GM12878 (cell line): ENCODE measurements around the gene EVX2.

Source experiments
- CBFB ChIP-seq: IDR thresholded peaks from 2 replicates; pipeline ENCODE4 v1.6.1; 2016; ENCODE audit warnings: antibody characterized with exemption, low read depth
- KLF5 ChIP-seq: fragments of 450-650 bp; IDR thresholded peaks from 2 replicates; pipeline ENCODE4 v1.6.1; 2014; ENCODE audit warnings: mild to moderate bottlenecking; ENCODE audit not compliant: partially characterized antibody
- NFYA ChIP-seq: IDR thresholded peaks from 2 replicates; pipeline ENCODE4 v1.6.1; 2011; ENCODE audit warnings: low read depth, mild to moderate bottlenecking, low read length, improper control_type of control experiment, borderline replicate concordance
- POLR2AphosphoS5 ChIP-seq: IDR thresholded peaks from 2 replicates; pipeline ENCODE4 v1.6.1; 2011; ENCODE audit warnings: mild to moderate bottlenecking, low read length, inconsistent platforms
- RAD21 ChIP-seq: IDR thresholded peaks from 2 replicates; pipeline ENCODE4 v1.6.1; 2011; ENCODE audit warnings: mild to moderate bottlenecking, low read depth, low read length, moderate library complexity; ENCODE audit not compliant: insufficient read depth
- SIN3A ChIP-seq: IDR thresholded peaks from 2 replicates; pipeline ENCODE4 v1.6.1; 2012; ENCODE audit warnings: low read depth, low read length, improper control_type of control experiment
- SIX5 ChIP-seq: IDR thresholded peaks from 2 replicates; pipeline ENCODE4 v1.6.1; 2011; ENCODE audit warnings: mild to moderate bottlenecking, low read depth, low read length, moderate library complexity; ENCODE audit not compliant: severe bottlenecking
- YBX1 ChIP-seq: fragments of 450-650 bp; IDR thresholded peaks from 2 replicates; pipeline ENCODE4 v1.6.1; 2016; ENCODE audit warnings: antibody characterized with exemption
- TF ChIP-seq, protein P1 (sequence below): fragments of 450-650 bp; formaldehyde crosslinking; IDR thresholded peaks from 2 replicates; pipeline ENCODE4 v1.4.0; 2022; ENCODE audit warnings: mild to moderate bottlenecking, moderate library complexity
- TF ChIP-seq, protein P2 (sequence below): fragments of 450-650 bp; IDR thresholded peaks from 2 replicates; pipeline ENCODE4 v1.6.1; 2017; ENCODE audit warnings: mild to moderate bottlenecking, moderate library complexity
- TF ChIP-seq, protein P3 (sequence below), 3 experiments: IDR thresholded peaks in 2 of 3; conservative IDR thresholded peaks in 1 of 3; 2 replicates each; pipeline ENCODE4 v1.5.1; 2011; ENCODE audit warnings: low read depth in 3 of 3, low read length in 3 of 3, mild to moderate bottlenecking in 3 of 3, control low read depth in 2 of 3, moderate library complexity in 2 of 3, inconsistent platforms in 1 of 3, mixed read lengths in 1 of 3; ENCODE audit not compliant: control insufficient read depth in 2 of 3, insufficient read depth in 1 of 3; ENCODE audit errors: extremely low read depth in 1 of 3

DNA sequence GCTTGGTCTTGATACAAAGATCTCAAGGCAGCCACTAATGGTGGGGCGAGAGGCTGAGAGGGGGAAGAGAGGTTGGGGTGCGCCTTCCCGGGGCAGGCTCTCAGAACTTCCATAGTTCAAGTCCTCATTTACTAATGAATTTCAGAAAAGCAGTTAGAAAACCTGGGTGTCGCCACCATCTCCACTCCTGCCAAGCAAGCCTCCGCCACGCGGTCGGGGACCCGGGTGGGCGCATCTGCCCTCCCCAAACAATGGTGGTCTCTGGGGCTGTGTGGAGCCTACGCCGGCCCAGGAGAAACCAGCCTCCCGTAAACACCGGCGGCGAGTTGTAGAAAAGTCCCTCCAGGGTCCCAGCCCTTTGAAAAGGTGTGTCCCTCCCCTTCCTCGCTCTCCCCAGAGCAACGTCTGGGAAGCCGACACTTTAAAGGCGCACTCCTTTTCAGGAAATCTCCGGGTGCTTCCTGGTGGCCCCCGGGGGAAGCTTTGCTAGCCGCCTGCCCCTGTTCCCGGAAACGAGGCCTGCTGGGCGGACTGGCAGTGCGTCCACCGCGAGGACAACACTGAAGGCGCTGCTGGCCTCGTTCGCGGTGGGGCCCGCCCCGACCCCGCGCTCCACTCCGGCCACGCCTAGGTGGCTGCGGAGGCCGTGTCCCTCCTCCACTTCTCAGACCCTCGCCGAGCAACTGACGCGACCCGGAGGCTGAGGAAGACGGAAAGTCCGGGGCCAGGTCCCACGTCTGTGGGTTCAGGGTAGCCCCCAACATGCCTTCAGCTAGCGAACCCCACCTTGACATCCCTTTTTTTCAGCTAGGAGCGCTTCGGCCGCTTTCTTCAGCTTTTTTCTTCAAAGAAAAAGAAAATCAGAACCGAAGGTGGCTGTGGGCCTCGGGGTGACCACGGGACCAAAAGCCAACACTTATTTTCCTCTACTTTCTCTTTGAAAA lies 16.8 kb downstream of the EVX2 start:
- TF ChIP-seq POLR2AphosphoS5 (no peak), KLF5 (no peak), CBFB (no peak), NFYA (no peak), YBX1 (no peak), SIN3A (no peak), RAD21 (no peak), SIX5 (no peak)
- TF ChIP-seq, protein P1, sequence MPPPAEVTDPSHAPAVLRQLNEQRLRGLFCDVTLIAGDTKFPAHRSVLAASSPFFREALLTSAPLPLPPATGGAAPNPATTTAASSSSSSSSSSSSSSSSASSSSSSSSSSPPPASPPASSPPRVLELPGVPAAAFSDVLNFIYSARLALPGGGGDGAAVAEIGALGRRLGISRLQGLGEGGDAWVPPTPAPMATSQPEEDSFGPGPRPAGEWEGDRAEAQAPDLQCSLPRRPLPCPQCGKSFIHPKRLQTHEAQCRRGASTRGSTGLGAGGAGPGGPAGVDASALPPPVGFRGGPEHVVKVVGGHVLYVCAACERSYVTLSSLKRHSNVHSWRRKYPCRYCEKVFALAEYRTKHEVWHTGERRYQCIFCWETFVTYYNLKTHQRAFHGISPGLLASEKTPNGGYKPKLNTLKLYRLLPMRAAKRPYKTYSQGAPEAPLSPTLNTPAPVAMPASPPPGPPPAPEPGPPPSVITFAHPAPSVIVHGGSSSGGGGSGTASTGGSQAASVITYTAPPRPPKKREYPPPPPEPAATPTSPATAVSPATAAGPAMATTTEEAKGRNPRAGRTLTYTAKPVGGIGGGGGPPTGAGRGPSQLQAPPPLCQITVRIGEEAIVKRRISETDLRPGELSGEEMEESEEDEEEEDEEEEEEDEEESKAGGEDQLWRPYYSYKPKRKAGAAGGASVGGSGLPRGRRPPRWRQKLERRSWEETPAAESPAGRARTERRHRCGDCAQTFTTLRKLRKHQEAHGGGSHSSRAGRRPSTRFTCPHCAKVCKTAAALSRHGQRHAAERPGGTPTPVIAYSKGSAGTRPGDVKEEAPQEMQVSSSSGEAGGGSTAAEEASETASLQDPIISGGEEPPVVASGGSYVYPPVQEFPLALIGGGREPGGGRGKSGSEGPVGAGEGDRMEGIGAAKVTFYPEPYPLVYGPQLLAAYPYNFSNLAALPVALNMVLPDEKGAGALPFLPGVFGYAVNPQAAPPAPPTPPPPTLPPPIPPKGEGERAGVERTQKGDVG (CRISPR knock-in tag) = no peak
- TF ChIP-seq, protein P2, sequence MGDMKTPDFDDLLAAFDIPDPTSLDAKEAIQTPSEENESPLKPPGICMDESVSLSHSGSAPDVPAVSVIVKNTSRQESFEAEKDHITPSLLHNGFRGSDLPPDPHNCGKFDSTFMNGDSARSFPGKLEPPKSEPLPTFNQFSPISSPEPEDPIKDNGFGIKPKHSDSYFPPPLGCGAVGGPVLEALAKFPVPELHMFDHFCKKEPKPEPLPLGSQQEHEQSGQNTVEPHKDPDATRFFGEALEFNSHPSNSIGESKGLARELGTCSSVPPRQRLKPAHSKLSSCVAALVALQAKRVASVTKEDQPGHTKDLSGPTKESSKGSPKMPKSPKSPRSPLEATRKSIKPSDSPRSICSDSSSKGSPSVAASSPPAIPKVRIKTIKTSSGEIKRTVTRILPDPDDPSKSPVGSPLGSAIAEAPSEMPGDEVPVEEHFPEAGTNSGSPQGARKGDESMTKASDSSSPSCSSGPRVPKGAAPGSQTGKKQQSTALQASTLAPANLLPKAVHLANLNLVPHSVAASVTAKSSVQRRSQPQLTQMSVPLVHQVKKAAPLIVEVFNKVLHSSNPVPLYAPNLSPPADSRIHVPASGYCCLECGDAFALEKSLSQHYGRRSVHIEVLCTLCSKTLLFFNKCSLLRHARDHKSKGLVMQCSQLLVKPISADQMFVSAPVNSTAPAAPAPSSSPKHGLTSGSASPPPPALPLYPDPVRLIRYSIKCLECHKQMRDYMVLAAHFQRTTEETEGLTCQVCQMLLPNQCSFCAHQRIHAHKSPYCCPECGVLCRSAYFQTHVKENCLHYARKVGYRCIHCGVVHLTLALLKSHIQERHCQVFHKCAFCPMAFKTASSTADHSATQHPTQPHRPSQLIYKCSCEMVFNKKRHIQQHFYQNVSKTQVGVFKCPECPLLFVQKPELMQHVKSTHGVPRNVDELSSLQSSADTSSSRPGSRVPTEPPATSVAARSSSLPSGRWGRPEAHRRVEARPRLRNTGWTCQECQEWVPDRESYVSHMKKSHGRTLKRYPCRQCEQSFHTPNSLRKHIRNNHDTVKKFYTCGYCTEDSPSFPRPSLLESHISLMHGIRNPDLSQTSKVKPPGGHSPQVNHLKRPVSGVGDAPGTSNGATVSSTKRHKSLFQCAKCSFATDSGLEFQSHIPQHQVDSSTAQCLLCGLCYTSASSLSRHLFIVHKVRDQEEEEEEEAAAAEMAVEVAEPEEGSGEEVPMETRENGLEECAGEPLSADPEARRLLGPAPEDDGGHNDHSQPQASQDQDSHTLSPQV = no peak
- TF ChIP-seq, protein P3, sequence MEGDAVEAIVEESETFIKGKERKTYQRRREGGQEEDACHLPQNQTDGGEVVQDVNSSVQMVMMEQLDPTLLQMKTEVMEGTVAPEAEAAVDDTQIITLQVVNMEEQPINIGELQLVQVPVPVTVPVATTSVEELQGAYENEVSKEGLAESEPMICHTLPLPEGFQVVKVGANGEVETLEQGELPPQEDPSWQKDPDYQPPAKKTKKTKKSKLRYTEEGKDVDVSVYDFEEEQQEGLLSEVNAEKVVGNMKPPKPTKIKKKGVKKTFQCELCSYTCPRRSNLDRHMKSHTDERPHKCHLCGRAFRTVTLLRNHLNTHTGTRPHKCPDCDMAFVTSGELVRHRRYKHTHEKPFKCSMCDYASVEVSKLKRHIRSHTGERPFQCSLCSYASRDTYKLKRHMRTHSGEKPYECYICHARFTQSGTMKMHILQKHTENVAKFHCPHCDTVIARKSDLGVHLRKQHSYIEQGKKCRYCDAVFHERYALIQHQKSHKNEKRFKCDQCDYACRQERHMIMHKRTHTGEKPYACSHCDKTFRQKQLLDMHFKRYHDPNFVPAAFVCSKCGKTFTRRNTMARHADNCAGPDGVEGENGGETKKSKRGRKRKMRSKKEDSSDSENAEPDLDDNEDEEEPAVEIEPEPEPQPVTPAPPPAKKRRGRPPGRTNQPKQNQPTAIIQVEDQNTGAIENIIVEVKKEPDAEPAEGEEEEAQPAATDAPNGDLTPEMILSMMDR (IDR thresholded peaks at IDR 0.05 in 2 of 3, conservative IDR thresholded peaks at IDR 0.05 in 1 of 3; ENCODE audit: control insufficient read depth in 2 of 3, extremely low read depth in 1 of 3, insufficient read depth in 1 of 3, low read depth in 3 of 3, low read length in 3 of 3) = no peak
